GM19238 (cell line): ENCODE data around the gene TRIP13.

Source experiments
- DNase-seq: peaks from one replicate; pipeline ENCODE4 v3.0.0; 2011; ENCODE audit warnings: low spot score; ENCODE audit not compliant: insufficient read length

TRIP13 gene

GRCh38 chr5:952597-953271, 60.0 kb downstream of the TRIP13 start:
- DNase-seq, result no peak

GRCh38 chr5:953535-954449, 61.1 kb downstream of the TRIP13 start:
- DNase-seq, result no peak

- DNase-seq, result no peak
Measured at GRCh38 chr5:955886-956761, 63.4 kb downstream of the TRIP13 start.

DNA sequence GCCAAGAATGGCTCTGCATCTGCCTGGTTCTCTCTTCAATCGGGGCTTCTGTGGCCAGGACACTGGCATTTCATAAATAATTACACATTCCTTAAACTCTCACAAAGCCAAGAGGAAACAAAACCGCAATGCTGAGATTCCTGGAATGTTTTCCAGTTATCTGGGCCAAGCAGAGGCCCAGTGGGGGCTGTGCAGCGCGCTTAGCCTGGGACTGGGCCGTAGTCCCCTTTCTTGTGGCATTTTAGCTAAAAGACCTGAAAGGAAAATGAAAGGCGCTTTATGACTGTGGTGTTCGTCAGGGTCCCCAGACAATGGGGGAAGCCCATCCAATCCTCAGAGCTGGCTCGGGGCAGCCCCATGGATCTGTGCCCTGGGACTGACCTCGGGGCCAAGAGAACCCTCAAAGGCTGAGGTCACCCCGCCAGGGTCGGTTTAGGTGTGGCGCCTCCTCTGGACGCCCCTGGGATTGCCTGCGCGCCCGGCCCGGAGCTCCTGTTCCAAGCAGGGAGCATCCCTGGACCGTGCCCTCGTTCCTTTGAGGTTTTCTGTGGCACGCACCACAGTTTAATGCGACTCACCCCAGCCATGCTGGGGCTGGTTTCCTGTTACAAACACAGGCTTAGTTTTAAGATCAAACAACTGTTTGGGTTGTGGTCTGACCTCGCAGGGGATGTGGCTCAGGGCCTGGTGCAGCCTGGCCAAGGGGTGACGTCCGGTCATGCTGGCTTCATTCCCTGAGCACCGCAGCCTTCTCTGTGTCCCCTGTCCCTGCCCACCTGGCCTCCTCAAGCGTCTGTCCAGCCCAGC, 64.5 kb downstream of the TRIP13 start:
- DNase-seq, result peak; percentile 36

DNA sequence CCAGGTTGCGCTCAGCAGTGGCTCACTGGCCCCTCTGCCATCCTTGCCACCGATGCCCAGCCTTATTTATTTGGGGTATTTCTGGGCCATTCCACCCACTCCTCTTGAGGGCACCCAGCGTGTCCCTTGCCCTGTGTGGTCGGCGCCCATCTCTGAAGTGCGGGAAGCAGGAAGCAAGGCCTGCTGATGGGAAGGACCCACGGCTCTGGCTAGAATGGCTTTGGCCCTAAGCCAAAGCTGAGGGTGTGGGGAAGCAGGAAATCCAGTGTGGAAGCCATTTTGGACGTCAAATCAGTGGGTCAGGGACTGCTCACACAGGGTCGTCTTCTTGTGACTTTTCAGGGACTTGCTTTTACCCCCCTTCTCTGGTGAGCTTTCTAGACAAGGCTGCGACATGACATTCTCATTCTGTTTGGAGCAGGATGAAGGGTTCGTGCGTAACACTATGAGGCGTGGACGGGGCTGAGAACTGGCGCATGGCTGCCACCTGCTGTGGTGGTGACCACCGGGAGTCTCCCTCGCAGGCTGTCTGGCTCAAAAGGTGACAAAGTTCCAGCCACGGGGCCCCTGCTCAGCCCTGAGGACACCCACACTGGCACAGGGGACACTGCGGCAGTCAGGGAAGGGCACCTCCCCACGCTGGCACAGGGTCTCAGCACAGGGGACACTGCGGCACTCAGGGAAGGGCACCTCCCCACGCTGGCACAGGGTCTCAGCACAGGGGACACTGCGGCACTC, 65.2 kb downstream of the TRIP13 start:
- no peak for DNase-seq

DNA sequence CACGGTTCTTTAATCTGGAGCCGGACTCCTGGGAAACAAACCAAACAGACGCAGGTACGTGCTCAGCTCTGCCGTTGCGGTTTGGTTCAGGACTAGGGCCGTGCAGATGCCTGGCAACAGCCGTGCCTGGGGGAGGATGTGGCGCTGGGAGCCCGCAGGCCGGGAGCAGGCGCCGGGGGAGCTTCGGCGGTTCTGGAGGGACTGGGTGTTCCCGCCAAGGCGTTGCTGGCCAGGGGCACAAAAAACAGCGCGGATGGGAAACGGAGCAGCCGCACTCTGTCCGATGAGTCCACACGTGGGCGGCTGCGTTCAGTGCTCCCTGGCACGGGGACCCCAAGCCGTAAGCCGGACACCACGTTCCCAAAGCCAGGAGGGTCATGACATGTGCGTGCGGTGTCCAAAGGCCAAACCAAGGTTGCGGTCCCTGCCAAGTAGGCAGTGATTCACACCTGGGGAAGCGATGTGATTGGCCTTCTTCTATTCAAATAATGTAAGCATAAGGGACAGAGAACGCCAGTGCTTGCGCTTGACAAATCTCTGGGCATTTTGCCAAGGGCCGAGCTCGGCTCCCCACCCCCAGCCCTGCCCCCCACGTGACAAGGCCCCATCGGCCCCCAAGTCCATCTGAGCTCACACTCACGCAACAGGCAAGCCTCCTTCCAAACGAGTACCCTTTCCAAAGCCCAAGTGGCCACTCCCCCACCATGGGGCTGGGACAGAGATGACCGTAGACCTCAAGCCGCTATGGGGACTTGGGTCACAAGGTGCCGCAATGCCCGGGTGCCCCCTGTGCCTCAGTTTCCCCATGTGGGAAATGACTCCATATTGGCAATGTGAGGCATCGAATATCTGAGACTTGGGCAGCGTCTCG, 66.3 kb downstream of the TRIP13 start:
- DNase-seq, result no peak

GRCh38 chr5:959581-960531, 67.2 kb downstream of the TRIP13 start:
- DNase-seq, result no peak

- DNase-seq, result no peak
Measured at GRCh38 chr5:960551-960950, 67.9 kb downstream of the TRIP13 start.

DNA sequence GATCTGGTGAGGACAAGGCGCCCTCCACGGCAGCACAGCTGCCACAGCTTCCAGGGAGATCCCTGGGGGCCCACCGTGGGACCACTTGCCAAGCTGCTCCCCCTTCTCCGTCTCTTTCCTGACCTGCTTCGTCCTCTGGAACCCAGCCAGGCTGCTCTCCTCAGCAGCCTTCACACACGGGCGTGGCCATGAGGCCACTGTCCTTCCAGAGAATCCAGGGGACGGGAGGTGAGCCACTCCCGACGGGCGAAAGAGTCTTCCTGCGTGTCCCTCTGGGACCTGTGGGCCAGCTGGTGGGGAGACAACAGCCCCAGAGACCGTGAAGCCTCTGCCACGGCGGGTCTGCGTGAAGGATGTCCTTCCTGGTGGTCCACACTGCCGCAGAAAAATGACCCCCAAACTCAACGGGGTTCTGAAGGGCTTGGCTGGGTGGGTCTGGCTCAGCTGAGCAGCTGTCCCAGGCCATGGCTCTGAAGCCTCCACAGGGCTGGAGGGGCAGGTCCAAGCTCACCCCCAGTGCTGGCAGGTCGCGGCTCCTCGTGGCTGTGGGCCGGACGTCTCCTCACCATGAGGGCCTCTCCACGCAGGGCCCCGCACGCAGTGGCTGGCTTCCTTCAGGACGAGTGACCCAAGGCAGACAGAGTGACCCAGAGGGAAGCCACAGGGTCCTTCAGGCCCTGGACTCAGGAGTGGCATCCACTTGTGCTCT, 68.5 kb downstream of the TRIP13 start:
- no peak for DNase-seq

DNA sequence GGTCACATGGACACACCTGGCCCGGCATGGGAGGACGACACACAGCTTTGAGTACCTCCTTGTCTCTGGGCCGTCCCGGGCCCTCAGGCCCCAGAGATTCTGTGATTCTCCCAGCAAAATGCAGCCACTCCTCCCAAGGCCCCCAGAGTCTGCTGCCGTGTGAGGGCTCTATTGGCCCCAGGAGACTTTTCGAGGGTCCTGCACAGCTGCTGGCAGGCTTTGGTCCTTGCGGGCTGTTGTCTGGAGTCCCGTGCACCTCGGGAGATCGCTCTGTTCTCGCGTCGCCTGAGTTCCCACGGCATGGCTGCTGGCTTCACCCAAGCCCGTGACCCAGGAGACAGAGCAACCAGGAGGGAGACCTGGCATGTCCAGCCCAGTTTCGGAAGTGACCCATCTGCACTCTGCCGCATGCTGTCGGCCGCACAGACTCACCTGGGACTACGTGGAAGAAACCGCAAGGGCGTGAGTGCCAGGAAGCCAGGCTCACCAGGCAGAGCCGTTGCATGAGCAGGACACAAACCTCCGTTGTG, 69.1 kb downstream of the TRIP13 start:
- DNase-seq, result no peak

DNA sequence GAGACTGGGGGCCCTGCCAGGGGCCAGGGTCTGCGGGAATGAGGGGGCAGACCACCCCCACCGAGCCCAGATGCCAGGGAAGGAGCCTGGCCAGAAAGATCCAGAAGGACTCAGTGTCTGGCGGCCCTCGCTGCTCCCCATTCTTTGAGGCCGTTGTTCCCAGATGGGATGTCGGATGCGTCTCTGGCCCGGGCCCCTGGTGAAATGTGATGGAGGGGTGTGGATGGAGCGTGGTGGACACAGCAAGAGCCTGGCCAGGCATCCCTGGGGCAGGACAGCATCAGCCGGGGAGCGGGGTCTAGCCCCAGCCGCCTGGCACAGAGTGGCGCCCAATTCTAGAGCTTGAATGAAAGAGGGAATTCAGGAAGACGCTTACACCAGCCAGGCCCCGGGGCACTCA, 69.7 kb downstream of the TRIP13 start:
- no peak for DNase-seq

DNA sequence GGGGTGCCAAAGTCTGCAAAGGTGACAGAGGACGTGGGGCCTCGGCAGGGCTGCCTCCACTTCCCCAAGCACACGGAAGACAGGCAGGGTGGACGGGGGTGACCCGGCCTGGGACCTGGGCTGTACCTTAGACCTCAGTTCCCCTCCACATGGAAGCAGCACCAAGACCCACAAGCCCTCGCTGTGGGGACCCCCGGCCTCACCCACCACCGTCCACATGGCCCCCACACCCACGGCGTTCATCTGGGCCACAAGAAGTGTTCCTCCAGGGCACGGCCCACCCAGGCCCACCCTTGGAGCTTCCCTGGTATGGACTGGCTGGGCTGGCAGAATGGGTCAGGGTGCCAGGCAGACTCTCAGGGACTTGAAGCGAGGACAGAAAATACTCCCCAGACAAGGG, 70.1 kb downstream of the TRIP13 start:
- no peak for DNase-seq

GRCh38 chr5:963310-963672, 70.6 kb downstream of the TRIP13 start:
- DNase-seq, result no peak

- peak; percentile 61 for DNase-seq
Measured at GRCh38 chr5:963673-964531, 71.2 kb downstream of the TRIP13 start.

GRCh38 chr5:964821-965220, 72.1 kb downstream of the TRIP13 start:
- DNase-seq, result no peak

DNA sequence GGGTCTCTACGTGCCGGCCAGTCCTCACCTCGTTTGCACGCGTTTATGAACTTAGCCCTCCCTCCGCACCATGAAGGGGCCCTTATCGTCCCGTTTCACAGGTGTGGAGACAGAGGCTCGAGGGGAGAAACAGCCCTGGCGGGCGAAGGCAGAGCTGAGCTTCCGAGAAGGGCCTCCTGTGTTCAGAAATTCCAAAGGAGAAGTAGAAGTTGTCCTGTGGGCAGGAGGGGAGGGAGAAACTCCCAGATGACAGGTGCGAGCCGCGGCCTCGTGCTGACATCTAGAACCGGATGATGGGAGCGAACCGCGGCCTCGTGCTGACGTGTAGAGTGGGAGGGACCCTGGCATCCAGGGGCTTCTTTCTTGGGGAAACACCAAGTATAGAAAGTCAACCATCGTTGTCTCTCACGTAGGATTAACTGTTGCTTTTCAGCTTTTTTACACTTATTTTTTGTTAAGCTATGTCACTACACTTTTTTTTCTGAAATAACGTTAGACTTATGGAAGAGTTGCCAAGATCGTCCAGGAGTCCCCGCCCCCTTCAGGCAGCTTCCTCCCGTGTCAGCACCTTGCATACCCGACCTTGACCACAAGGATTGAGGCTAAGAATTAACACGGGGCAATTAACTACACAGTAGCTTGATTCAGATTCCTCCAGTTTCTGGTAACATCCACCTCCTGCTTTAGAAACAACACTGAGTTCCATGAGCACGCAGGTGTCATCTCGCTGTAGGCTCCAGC, 73.1 kb downstream of the TRIP13 start:
- DNase-seq, result no peak
